GM10266 (cell line): ENCODE measurements around the gene UBE2E2.

Experiments
- DNase-seq: peaks from one replicate; pipeline ENCODE4 v3.0.0; 2012; ENCODE audit errors: extremely low spot score
- TF ChIP-seq, protein P1 (sequence below): IDR thresholded peaks from 2 replicates; pipeline ENCODE4 v1.5.1; 2012; ENCODE audit warnings: mild to moderate bottlenecking, low read depth; ENCODE audit not compliant: control insufficient read depth, insufficient read depth; ENCODE audit errors: missing control alignments

UBE2E2 gene

DNA sequence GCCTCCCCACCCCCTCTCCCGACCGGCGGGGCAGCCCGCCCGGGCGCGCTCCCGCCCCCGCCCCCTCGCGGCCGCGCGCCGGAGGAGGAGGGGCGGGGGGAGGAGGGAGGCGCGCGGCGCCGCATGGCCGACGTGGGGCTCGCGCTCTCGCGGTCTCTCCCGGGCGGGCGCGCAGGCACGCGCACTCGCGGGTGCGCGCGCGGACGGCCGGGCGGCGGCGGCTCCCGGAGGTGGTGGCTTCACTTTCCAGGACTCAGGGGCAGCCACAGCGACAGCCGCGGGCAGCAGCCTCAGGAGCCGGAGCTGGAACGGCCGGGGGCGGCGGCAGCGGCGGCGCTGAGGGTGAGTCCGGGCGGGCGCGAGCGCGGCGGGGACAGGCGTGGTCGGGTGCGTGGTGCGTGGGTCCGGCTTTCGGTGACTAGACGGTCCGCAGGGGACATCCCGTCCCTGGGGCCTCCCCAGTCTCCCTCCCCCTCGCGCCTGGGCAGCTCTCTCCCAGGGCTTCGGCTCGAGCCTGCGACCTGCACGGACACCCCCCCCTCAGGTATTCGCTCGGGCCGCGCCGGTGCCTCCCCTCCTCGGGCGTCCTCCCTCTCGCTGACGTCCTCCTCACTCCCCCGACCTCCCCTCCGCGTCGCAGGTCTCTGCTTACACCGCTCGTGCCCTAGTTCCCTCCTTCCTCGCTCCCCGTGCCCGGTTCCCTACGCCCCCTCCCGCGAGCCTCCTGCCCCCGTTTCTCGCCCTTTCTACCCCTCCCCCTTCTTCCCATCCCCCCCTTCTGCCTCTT lies at the start of gene UBE2E2:
Gene UBE2E2 (plus strand): TSS at position 407 of the 787 bp plus-strand sequence.
- DNase-seq, result peak; percentile 94
- TF ChIP-seq, protein P1, sequence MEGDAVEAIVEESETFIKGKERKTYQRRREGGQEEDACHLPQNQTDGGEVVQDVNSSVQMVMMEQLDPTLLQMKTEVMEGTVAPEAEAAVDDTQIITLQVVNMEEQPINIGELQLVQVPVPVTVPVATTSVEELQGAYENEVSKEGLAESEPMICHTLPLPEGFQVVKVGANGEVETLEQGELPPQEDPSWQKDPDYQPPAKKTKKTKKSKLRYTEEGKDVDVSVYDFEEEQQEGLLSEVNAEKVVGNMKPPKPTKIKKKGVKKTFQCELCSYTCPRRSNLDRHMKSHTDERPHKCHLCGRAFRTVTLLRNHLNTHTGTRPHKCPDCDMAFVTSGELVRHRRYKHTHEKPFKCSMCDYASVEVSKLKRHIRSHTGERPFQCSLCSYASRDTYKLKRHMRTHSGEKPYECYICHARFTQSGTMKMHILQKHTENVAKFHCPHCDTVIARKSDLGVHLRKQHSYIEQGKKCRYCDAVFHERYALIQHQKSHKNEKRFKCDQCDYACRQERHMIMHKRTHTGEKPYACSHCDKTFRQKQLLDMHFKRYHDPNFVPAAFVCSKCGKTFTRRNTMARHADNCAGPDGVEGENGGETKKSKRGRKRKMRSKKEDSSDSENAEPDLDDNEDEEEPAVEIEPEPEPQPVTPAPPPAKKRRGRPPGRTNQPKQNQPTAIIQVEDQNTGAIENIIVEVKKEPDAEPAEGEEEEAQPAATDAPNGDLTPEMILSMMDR, result no peak

DNA sequence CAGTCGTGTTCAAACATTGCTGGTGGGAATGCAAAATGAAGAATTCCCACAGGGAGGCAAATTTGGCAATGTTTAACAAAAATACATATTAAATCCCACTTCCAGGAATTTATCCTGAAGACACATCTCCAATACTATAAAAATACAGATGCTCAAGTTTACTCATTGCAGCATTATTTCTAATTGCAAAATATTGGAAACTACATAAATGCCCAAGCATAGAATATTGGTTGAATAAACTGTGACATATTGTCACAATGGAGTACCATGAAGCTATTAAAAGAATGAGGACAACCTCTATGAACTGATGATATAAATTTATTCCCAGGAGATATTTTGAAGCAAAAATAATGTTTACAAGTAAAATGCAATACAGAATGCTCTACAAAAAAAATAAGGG lies 49.7 kb upstream of the UBE2E2 start:
- TF ChIP-seq, protein P1, result no peak

DNA sequence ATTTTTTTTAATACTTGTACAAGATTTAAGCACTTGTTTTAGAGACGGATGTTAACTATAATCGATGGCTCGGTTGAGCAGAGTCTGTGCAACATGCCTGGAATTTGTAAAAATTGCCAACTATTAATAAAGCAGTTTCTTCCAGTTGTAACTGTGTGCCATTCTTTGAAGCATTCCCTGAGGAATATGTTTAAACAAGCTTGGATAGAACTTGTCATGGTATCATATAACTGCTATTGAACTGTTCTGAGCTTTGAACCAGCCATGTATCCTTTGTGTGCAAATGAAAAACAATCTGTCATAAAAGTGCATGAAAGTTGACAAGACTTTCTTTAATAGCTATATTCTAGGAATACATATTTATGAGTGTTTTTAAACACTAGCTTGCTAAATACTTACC lies 45.8 kb upstream of the UBE2E2 start:
- TF ChIP-seq, protein P1, result no peak
- no peak for DNase-seq

More for the DNA sequence above, 49.7 kb upstream of the UBE2E2 start:
- no peak for DNase-seq

DNA sequence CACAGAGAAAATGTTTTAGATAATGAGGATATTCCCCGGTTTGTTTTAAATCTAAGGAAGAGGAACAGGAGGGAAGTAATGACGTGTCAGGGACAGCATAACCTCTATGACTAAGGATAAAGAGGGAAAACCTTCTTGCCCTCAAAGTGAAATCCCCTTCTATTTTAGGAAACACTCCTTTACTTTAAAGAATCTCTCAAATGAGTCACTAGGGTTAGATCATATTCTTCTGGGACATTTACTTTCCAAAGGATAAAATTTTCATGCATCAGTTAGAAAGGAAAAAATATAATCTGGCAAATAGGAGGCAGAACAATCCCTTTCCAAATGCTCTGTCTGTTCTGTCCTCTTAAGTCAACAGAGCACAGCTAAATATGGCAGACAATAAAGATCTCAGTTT lies 43.2 kb upstream of the UBE2E2 start:
- TF ChIP-seq, protein P1, result no peak
- no peak for DNase-seq

DNA sequence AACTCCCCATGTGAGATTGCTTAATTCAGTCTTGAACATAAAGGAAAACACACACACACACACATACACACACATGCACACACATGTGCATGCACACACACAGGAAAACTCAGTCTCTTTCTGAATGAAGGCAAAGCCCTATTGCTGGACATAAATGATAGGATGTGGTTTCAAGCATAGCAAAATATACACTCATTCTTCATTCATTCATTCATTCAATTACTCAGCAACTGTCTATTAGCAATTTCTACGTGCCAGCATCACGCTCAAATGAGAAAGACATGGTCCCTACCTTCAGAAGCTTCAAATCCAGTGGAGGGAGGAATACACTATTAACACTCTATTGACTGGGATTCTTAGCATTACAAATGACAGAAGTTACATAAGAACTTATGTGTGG lies 41.8 kb upstream of the UBE2E2 start:
- no peak for DNase-seq
- TF ChIP-seq, protein P1, result no peak

DNA sequence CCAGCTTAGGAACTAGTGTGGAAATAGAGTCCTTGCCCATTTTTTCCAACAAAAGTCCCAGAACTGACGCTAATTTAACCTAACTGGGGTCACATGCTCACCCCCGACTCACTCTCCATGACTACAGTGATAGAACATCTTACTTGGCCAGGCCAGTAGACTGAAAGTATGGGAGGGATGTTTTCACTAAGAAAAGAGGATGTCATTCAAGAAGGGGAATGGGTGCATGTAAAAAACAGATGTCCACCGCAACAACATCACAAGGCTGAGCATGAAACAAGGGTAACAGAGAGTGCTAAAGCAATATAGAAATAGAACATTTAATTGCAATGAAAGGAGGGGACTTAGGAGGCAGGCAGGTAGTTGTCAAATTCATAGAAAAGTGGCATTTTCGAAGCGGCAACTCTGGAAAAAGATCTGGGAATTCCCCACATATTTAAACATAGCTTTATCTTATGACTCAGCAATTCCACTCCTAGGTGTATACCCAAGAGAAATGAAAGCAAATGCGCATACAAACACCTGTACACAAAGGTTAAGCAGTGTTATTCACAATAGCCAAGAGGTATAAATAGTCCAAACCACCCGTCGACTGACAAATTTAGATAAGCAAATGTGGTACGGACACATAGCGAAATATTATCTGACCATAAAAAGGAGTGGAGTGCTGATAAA lies 41.1 kb upstream of the UBE2E2 start:
- DNase-seq, result peak; percentile 25
- TF ChIP-seq, protein P1, result no peak

DNA sequence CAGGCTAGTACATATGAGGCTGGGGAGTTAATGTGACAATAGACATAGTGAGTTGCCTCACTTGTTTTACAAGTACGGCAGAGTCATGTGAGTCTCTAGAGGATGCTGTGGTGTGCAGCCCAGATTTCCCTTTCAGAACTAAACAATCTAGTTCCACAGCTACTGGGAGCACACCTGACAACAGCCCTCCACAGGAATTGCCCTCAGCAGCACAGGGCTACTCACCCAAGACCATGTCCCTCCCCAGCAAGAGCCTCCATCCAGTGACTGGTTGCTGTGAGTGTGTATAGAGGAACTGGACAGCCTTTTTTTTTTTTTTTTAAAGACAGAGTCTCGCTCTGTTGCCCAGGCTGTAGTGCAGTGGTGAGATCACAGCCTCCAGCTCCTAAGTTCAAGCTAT lies 40.2 kb upstream of the UBE2E2 start:
- TF ChIP-seq, protein P1, result no peak
- peak; percentile 26 for DNase-seq
